ENCODE data around the gene GPC6.

Gene GPC6

DNA sequence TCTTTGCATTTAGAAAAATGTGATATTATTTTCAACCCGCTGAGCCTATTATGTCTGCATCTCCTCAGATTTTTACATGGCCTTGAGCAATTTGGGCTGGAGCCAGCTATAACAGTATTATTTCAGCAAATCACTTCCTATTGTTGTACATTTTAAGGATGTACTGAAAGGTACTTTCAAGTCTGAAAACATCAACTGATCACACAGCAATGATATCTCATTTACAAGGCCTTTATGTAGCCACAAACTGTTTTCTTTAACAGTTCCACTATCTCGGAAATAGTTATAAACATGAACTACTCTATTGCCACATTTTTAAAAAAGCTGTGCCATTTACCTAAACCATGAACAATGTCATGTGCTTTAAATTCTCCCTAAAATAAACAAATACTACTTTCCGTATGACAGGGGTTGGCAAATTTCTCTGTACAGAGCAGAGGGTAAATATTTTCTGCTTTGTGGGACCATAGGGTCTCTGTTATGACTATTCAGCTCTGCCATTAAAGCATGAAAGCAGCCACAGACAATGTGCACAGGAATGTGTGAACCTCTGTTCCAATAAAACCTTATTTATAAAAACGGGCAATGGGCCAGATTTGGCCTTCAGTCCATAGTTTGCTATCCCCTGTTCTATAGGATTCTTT lies 560.4 kb downstream of the GPC6 start (continued):
- TF ChIP-seq BCL11B (tag by site-specific recombination; IDR thresholded peaks at IDR 0.05; ENCODE audit: low read depth) (no peak), ZNF747 (tag by site-specific recombination; IDR thresholded peaks at IDR 0.05) (no peak), ZFP41 (tag by site-specific recombination; IDR thresholded peaks at IDR 0.05; ENCODE audit: borderline replicate concordance) (no peak), KLF1 (tag by site-specific recombination; IDR thresholded peaks at IDR 0.05) (no peak), ZNF658 (tag by site-specific recombination; IDR thresholded peaks at IDR 0.05) (no peak), ZNF155 (tag by site-specific recombination; IDR thresholded peaks at IDR 0.05) (no peak), ZNF792 (tag by site-specific recombination; IDR thresholded peaks at IDR 0.05) (no peak), GLIS1 (tag by site-specific recombination; IDR thresholded peaks at IDR 0.05) (no peak), PRDM6 (tag by site-specific recombination; IDR thresholded peaks at IDR 0.05) (peak; percentile 67), GLI4 (tag by site-specific recombination; IDR thresholded peaks at IDR 0.05) (no peak), ZNF292 (tag by site-specific recombination; IDR thresholded peaks at IDR 0.05; ENCODE audit: borderline replicate concordance, low read depth) (no peak), ZNF133 (tag by site-specific recombination; IDR thresholded peaks at IDR 0.05) (no peak), ZNF549 (tag by site-specific recombination; IDR thresholded peaks at IDR 0.05) (no peak), HOXD13 (CRISPR knock-in tag; IDR thresholded peaks at IDR 0.05; ENCODE audit: borderline replicate concordance) (peak; percentile 55; the same call in 1 of the 2 replicates), ZNF514 (tag by site-specific recombination; IDR thresholded peaks at IDR 0.05) (no peak), ZNF280D (tag by site-specific recombination; IDR thresholded peaks at IDR 0.05) (no peak), TCF7L2 (IDR thresholded peaks at IDR 0.05; ENCODE audit: borderline replicate concordance, low read depth, low read length) (peak; percentile 97), SALL2 (tag by site-specific recombination; IDR thresholded peaks at IDR 0.05; ENCODE audit: borderline replicate concordance) (no peak), SETDB1 (IDR thresholded peaks at IDR 0.05; ENCODE audit: insufficient read length, low read length) (no peak), ZEB2 (tag by site-specific recombination; IDR thresholded peaks at IDR 0.05) (no peak), ZNF214 (tag by site-specific recombination; IDR thresholded peaks at IDR 0.05; ENCODE audit: borderline replicate concordance) (no peak), ZNF623 (tag by site-specific recombination; IDR thresholded peaks at IDR 0.05) (no peak), SP3 (tag by site-specific recombination; IDR thresholded peaks at IDR 0.05) (no peak), ZNF23 (tag by site-specific recombination; IDR thresholded peaks at IDR 0.05; ENCODE audit: borderline replicate concordance) (no peak), ZNF544 (tag by site-specific recombination; IDR thresholded peaks at IDR 0.05) (no peak), ZNF433 (tag by site-specific recombination; IDR thresholded peaks at IDR 0.05; ENCODE audit: low read depth) (no peak), ZNF677 (tag by site-specific recombination; IDR thresholded peaks at IDR 0.05) (no peak), HOXA7 (CRISPR knock-in tag; IDR thresholded peaks at IDR 0.05; ENCODE audit: borderline replicate concordance) (no peak), ZNF707 (tag by site-specific recombination; IDR thresholded peaks at IDR 0.05) (no peak), ZFHX2 (tag by site-specific recombination; conservative IDR thresholded peaks at IDR 0.05) (no peak), ZBTB7A (tag by site-specific recombination; IDR thresholded peaks at IDR 0.05; ENCODE audit: low read depth) (no peak), ZNF843 (tag by site-specific recombination; IDR thresholded peaks at IDR 0.05) (peak; percentile 81), SP7 (tag by site-specific recombination; IDR thresholded peaks at IDR 0.05) (no peak), AEBP2 (tag by site-specific recombination; IDR thresholded peaks at IDR 0.05; ENCODE audit: borderline replicate concordance) (no peak)
- TF ChIP-seq, protein P1, sequence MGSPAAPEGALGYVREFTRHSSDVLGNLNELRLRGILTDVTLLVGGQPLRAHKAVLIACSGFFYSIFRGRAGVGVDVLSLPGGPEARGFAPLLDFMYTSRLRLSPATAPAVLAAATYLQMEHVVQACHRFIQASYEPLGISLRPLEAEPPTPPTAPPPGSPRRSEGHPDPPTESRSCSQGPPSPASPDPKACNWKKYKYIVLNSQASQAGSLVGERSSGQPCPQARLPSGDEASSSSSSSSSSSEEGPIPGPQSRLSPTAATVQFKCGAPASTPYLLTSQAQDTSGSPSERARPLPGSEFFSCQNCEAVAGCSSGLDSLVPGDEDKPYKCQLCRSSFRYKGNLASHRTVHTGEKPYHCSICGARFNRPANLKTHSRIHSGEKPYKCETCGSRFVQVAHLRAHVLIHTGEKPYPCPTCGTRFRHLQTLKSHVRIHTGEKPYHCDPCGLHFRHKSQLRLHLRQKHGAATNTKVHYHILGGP (tag by site-specific recombination; IDR thresholded peaks at IDR 0.05): peak; percentile 76
